ENCODE data around the gene NTNG1.
"Not testable (repeated sequence)": the region's sequence is repeated elsewhere in the genome, so short reads cannot be mapped to it uniquely, and the experiment has no call there.

Gene NTNG1

GRCh38 chr1:107140703-107141490, at the start of gene NTNG1:
NTNG1 (plus strand) TSS chr1:107141039.
- DNase-seq (ENCODE audit: low read depth, low spot score), result no peak

- no peak for DNase-seq (ENCODE audit: low read depth, low spot score)
These were observed 49.4 kb upstream of the NTNG1 start for GRCh38 chr1:107091418-107091817.

GRCh38 chr1:107093395-107093794, 47.4 kb upstream of the NTNG1 start:
- DNase-seq (ENCODE audit: low read depth, low spot score), result not testable (repeated sequence)

GRCh38 chr1:107095647-107096046, 45.2 kb upstream of the NTNG1 start:
- no peak for DNase-seq (ENCODE audit: low read depth, low spot score)

GRCh38 chr1:107096690-107097089, 44.1 kb upstream of the NTNG1 start:
- DNase-seq (ENCODE audit: low read depth, low spot score), result no peak

- DNase-seq (ENCODE audit: low read depth, low spot score), result no peak
These were observed 41.9 kb upstream of the NTNG1 start for GRCh38 chr1:107098961-107099360.

- DNase-seq (ENCODE audit: low read depth, low spot score), result no peak
These were observed 40.4 kb upstream of the NTNG1 start for GRCh38 chr1:107100331-107100984.

GRCh38 chr1:107105914-107106313, 34.9 kb upstream of the NTNG1 start:
- DNase-seq (ENCODE audit: low read depth, low spot score), result no peak

GRCh38 chr1:107110326-107110725, 30.5 kb upstream of the NTNG1 start:
- no peak for DNase-seq (ENCODE audit: low read depth, low spot score)

GRCh38 chr1:107116306-107116790, 24.5 kb upstream of the NTNG1 start:
- no peak for DNase-seq (ENCODE audit: low read depth, low spot score)

- DNase-seq (ENCODE audit: low read depth, low spot score), result no peak
These were observed 18.6 kb upstream of the NTNG1 start for GRCh38 chr1:107122225-107122624.

GRCh38 chr1:107123741-107124140, 17.1 kb upstream of the NTNG1 start:
- DNase-seq (ENCODE audit: low read depth, low spot score), result no peak

GRCh38 chr1:107124694-107125093, 16.1 kb upstream of the NTNG1 start:
- no peak for DNase-seq (ENCODE audit: low read depth, low spot score)

GRCh38 chr1:107132195-107132594, 8.6 kb upstream of the NTNG1 start:
- DNase-seq (ENCODE audit: low read depth, low spot score), result no peak

GRCh38 chr1:107132780-107133179, 8.1 kb upstream of the NTNG1 start:
- DNase-seq (ENCODE audit: low read depth, low spot score), result no peak

GRCh38 chr1:107135463-107135862, 5.4 kb upstream of the NTNG1 start:
- no peak for DNase-seq (ENCODE audit: low read depth, low spot score)

GRCh38 chr1:107138166-107138565, 2.7 kb upstream of the NTNG1 start:
- no peak for DNase-seq (ENCODE audit: low read depth, low spot score)

GRCh38 chr1:107138767-107139445, 1.9 kb upstream of the NTNG1 start:
- DNase-seq (ENCODE audit: low read depth, low spot score), result no peak

- DNase-seq (ENCODE audit: low read depth, low spot score), result no peak
These were observed 771 bp upstream of the NTNG1 start for GRCh38 chr1:107139833-107140702.

- no peak for DNase-seq (ENCODE audit: low read depth, low spot score)
These were observed 770 bp downstream of the NTNG1 start for GRCh38 chr1:107141491-107142126.

- no peak for DNase-seq (ENCODE audit: low read depth, low spot score)
These were observed 1.3 kb downstream of the NTNG1 start for GRCh38 chr1:107142140-107142542.

Data from activated CD4-positive, CD25-positive, alpha-beta regulatory T cell treated with anti-CD3 and anti-CD28 coated beads, Interleukin-2, amount 50 U/mL, for 16 hours (primary cell).